HG03060 (cell line): Measurements from ENCODE around the gene BPIFB2.

Experiments used
- ATAC-seq: cut with Tn5 transposase; IDR thresholded peaks from one replicate; pipeline ENCODE4 v1.9.1; 2021; ENCODE audit warnings: low read depth, moderate number of reproducible peaks; ENCODE audit not compliant: unreplicated experiment

BPIFB2 gene

DNA sequence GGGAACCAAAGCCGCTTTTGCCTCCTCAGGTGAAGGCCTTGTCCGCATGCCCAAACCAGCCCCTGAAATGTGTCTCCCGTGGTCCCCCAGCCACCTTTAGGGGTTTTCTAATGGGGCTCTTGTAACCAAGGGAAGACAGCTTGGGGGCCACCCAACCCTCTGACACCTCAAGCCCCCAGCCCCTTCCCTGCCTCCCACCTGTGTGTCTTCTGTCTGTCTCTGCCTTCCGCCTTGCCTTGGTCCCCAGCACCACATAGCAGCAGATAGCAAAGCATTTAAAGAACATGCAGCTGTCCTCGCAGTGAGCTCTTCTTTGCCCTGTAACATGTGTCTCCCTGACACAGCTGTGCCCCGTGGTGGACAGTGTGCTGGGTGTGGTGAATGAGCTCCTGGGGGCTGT lies 55.8 kb downstream of the BPIFB2 start:
- ATAC-seq: no peak

GRCh38 chr20:33064572-33065287 lies 57.2 kb downstream of the BPIFB2 start:
- ATAC-seq: no peak

GRCh38 chr20:33065785-33066184 lies 58.3 kb downstream of the BPIFB2 start:
- no peak for ATAC-seq

- no peak for ATAC-seq
These were observed 60.3 kb downstream of the BPIFB2 start for GRCh38 chr20:33067806-33068205.

DNA sequence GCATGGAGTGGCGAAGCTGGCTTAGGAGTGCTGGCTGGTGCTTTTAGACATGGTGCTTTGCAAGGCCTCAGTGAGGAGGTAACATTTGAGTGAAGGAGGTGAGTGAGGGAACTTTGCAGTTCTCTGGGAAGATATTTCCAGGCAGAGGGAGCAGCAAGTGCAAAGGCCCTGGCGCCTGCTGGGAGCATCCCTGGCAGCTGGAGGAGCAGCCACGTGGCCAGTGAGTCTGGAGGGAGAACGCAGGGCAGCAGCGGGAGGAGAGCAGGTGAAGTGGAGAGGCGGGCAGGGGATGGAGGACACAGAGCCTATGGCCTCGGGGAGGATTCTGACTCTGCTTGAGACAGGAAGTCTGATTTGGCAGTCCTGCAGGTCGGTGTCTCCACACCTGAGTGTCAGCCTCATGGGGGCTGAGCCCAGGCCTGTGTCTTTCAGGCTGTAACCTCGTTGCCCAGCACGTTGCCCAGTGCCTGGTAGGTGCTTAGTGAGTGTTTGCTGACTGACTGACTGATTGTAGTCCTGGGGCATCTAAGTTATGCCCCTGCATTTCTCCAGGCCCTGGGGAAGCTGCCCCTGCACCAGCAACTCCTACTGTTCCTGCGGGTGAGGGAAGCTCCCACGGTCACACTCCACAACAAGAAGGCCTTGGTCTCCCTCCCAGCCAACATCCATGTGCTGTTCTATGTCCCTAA lies 60.9 kb downstream of the BPIFB2 start:
- ATAC-seq: no peak

DNA sequence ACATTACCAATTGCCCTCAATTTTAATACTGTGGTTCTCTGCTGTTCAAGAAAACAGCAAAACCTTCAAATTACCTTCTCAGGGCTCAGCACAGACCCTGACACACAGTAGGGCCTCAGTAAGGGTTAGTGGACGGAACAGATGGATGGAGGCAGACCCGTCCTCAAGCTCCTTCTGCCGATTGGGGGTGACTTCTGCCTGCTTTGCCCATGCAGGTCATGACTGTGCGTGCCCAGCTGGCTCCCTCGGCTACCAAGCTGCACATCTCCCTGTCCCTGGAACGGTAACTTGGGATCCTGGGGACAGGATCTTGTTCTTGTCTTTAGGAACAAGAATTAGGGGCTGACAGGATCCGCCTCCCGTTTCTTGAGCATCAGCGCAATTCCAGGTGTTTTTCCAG lies 62.2 kb downstream of the BPIFB2 start:
- ATAC-seq: no peak

- ATAC-seq: no peak
These were observed 62.9 kb downstream of the BPIFB2 start for GRCh38 chr20:33070111-33071053.

DNA sequence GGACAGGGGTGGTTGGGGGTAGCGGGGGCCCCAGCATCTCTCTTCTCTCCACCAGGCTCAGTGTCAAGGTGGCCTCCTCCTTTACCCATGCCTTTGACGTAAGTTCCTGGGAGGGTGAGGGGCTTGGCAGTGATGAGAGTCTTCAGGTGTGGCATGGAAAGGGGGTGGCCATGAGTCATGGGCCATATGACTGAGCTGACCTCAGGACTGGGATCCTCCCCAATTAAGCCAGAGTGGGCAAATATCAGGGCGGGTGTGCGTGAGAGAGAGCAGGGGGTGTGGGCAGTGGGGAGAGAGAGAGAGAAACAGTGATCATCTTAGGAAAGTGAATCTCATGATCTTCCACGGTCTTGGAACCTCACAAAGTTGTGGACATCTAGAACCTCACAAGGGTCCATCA lies 63.7 kb downstream of the BPIFB2 start:
- no peak for ATAC-seq

DNA sequence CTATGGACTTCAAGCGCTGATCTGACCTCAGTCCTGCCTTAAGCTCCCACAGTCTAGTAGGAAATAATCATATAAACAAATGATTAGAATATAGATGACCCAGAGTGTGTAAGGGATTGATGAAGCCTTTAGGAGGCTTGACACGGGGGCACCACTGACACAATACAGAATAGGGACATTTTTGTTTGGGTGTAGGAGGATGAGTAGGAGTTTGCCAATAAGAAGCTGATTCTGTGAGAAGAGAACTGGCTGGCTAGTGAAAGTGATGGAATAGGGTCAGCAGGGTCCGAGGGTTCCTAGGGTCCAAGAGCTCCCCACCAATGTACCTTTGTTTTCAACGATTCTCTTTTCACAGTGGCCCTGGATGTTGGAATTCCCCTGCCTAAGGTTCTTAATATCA lies 64.9 kb downstream of the BPIFB2 start:
- ATAC-seq: no peak

- ATAC-seq: no peak
These were observed 65.3 kb downstream of the BPIFB2 start for GRCh38 chr20:33072813-33073212.
